ENCODE results near the gene PNLIP. TPM values are rescaled to one million over a fixed set of nuclear protein-coding genes. Genes with fewer than 3 reads are reported as not detected.

The PNLIP gene
- total and polyA plus RNA-seq, 9 of the 15 experiments (the other 6 are each of a cell fraction or from before 2014, with no cell fraction given): 0.69 TPM; not detected in 8

- WGBS (ENCODE audit: insufficient coverage, low coverage, missing lambda C conversion rate): 0% methylated on average over 1 of the region's 2 CpGs
- DNase-seq (ENCODE audit: extremely low read depth in 1 of 4, low spot score in 3 of 4) (no peak), FAIRE-seq (no peak), ATAC-seq (no peak)
- in situ Hi-C loops (cut with MboI): no loop called here
- Histone ChIP-seq H3K27me3 (ENCODE audit: control insufficient read depth in 2 of 2, insufficient read depth in 2 of 2, low read length in 2 of 2) (peaks cover 0 to 10% of the 10 kb centered on the region in 2 experiments; a peak in 2 of 5 replicates), H3K9me1 (ENCODE audit: control insufficient read depth, insufficient read depth, low read length) (no peaks in the 10 kb centered on the region), H2AFZ (ENCODE audit: low read depth, low read length) (no peak overlapping the region), H3K36me3 (ENCODE audit: control insufficient read depth, insufficient read depth, low read length) (no peaks in the 10 kb centered on the region), H3K79me2 (ENCODE audit: control insufficient read depth, insufficient read depth, low read length) (no peaks in the 10 kb centered on the region), H3K4me1 (replicated peaks in 1 of 2; ENCODE audit: control insufficient read depth in 2 of 2, insufficient read depth in 2 of 2, low read length in 2 of 2) (peaks cover 0 to 7% of the 10 kb centered on the region in 2 experiments; a peak in 2 of 5 replicates), H4K20me1 (replicated peaks; ENCODE audit: control insufficient read depth, insufficient read depth, low read length) (no peaks in the 10 kb centered on the region), H3K9me3 (replicated peaks; ENCODE audit: control insufficient read depth, insufficient read depth, low read depth, low read length) (no peaks in the 10 kb centered on the region), H3K27ac (ENCODE audit: extremely low read depth, low read depth, low read length) (no peak overlapping the region), H3K9ac (ENCODE audit: insufficient read depth in 1 of 2, low read depth in 2 of 2, low read length in 2 of 2) (no peak overlapping the region), H3K4me2 (ENCODE audit: insufficient read depth, low read length) (no peak overlapping the region), H3K4me3 (no peak overlapping the region)
- intact Hi-C loops (cut with micrococcal nuclease): no loop called here
- ChIA-PET POLR2A (no interaction called here), CTCF (ENCODE audit: low intra/inter-chr PET ratio) (no interaction called here)
- TF ChIP-seq ZNF133 (CRISPR knock-in tag; IDR thresholded peaks at IDR 0.05) (no peak), PTBP1 (IDR thresholded peaks at IDR 0.05; ENCODE audit: low read depth, low read length) (no peak), ATF4 (CRISPR knock-in tag; IDR thresholded peaks at IDR 0.05) (no peak)
- no TSS peak for BruUV-seq (replicated peaks)
Observed at GRCh38 chr10:116613471-116613870, 67.7 kb downstream of the PNLIP start.

GRCh38 chr10:116614796-116615195 is 69.1 kb downstream of the PNLIP start:
- CTCF ChIA-PET (ENCODE audit: low intra/inter-chr PET ratio): no interaction called here
- 7% methylated on average over 2 of the region's 2 CpGs for WGBS (ENCODE audit: insufficient coverage, low coverage, missing lambda C conversion rate)
- TF ChIP-seq FOXP4 (CRISPR knock-in tag; IDR thresholded peaks at IDR 0.05; ENCODE audit: borderline replicate concordance) (no peak), NCOA4 (IDR thresholded peaks at IDR 0.05; ENCODE audit: partially characterized antibody) (no peak), NEUROD1 (IDR thresholded peaks at IDR 0.05; ENCODE audit: borderline replicate concordance, low read depth, low read length, partially characterized antibody) (no peak), ZNF583 (CRISPR knock-in tag; IDR thresholded peaks at IDR 0.05) (no peak), ZNF518B (CRISPR knock-in tag; IDR thresholded peaks at IDR 0.05) (no peak), ZNF354B (CRISPR knock-in tag; IDR thresholded peaks at IDR 0.05) (no peak)

More at GRCh38 chr10:116614796-116615195, 69.1 kb downstream of the PNLIP start:
- no peak overlapping the region for H3K9ac ChIP-seq (ENCODE audit: insufficient read depth in 1 of 2, low read depth in 2 of 2, low read length in 2 of 2)
- intact Hi-C loops (cut with micrococcal nuclease): no loop called here
- H3K4me1 ChIP-seq (replicated peaks in 1 of 2; ENCODE audit: control insufficient read depth in 2 of 2, insufficient read depth in 2 of 2, low read length in 2 of 2): peaks cover 0 to under 1% of the 10 kb centered on the region in 2 experiments; a peak in 1 of 5 replicates
- no peaks in the 10 kb centered on the region for H3K9me1 ChIP-seq (ENCODE audit: control insufficient read depth, insufficient read depth, low read length)
- in situ Hi-C loops (cut with MboI): no loop called here
- no peak overlapping the region for H2AFZ ChIP-seq (ENCODE audit: low read depth, low read length)
- H3K36me3 ChIP-seq (ENCODE audit: control insufficient read depth, insufficient read depth, low read length): no peaks in the 10 kb centered on the region
- no peaks in the 10 kb centered on the region for H3K9me3 ChIP-seq (replicated peaks; ENCODE audit: control insufficient read depth, insufficient read depth, low read depth, low read length)
- H3K4me3 ChIP-seq: no peak overlapping the region
- H3K79me2 ChIP-seq (ENCODE audit: control insufficient read depth, insufficient read depth, low read length): no peaks in the 10 kb centered on the region
- no peak overlapping the region for H3K27ac ChIP-seq (ENCODE audit: extremely low read depth, low read depth, low read length)
- no peak for FAIRE-seq
- POLR2A ChIA-PET: no interaction called here
- H4K20me1 ChIP-seq (replicated peaks; ENCODE audit: control insufficient read depth, insufficient read depth, low read length): no peaks in the 10 kb centered on the region
- H3K27me3 ChIP-seq (ENCODE audit: control insufficient read depth in 2 of 2, insufficient read depth in 2 of 2, low read length in 2 of 2): no peaks in the 10 kb centered on the region; a peak in 1 of 5 replicates
- no peak for DNase-seq (ENCODE audit: extremely low read depth in 1 of 4, low spot score in 3 of 4)
- ATAC-seq: no peak
- BruUV-seq (replicated peaks): no TSS peak
- H3K4me2 ChIP-seq (ENCODE audit: insufficient read depth, low read length): no peak overlapping the region
